Measurements from ENCODE around the gene UNK. TPM values are rescaled to one million over a fixed set of nuclear protein-coding genes. Genes with fewer than 3 reads are reported as not detected.

Gene UNK
- polyA plus RNA-seq, 2 donors = 18.2 to 26.3 TPM

- Histone ChIP-seq H3K27ac (ENCODE audit: low read depth in 2 of 2, low read length in 1 of 2) (no peak overlapping the region), H3K36me3 (ENCODE audit: control insufficient read depth in 2 of 2, insufficient read depth in 2 of 2, low read length in 1 of 2) (peaks cover 13 to 68% of the 10 kb centered on the region in 2 donors), H3K9me3 (ENCODE audit: control insufficient read depth in 2 of 2, insufficient read depth in 1 of 2, low read depth in 1 of 2, low read length in 1 of 2) (no peaks in the 10 kb centered on the region), H3K27me3 (ENCODE audit: control insufficient read depth in 1 of 2, insufficient read depth in 2 of 2, low read length in 2 of 2) (no peaks in the 10 kb centered on the region), H3K4me1 (ENCODE audit: control insufficient read depth in 2 of 2, insufficient read depth in 2 of 2, low read length in 1 of 2) (peaks cover 0 to 5% of the 10 kb centered on the region in 2 donors), H3K4me3 (ENCODE audit: low read depth in 1 of 2, low read length in 2 of 2) (no peak overlapping the region)
- 89 to 91% methylated on average over 7 of the region's 7 CpGs for WGBS, 2 donors
Measured at GRCh38 chr17:75819116-75819515, 34.5 kb downstream of the UNK start.

- 78 to 80% methylated on average over 15 to 16 of the region's 16 CpGs for WGBS, 2 donors
- Histone ChIP-seq H3K27ac (ENCODE audit: low read depth in 2 of 2, low read length in 1 of 2) (no peak overlapping the region), H3K9me3 (ENCODE audit: control insufficient read depth in 2 of 2, insufficient read depth in 1 of 2, low read depth in 1 of 2, low read length in 1 of 2) (no peaks in the 10 kb centered on the region), H3K36me3 (ENCODE audit: control insufficient read depth in 2 of 2, insufficient read depth in 2 of 2, low read length in 1 of 2) (peaks cover 13 to 67% of the 10 kb centered on the region in 2 donors), H3K4me1 (ENCODE audit: control insufficient read depth in 2 of 2, insufficient read depth in 2 of 2, low read length in 1 of 2) (peaks cover 0 to 5% of the 10 kb centered on the region in 2 donors), H3K4me3 (ENCODE audit: low read depth in 1 of 2, low read length in 2 of 2) (no peak overlapping the region), H3K27me3 (ENCODE audit: control insufficient read depth in 1 of 2, insufficient read depth in 2 of 2, low read length in 2 of 2) (no peaks in the 10 kb centered on the region)
Measured at GRCh38 chr17:75819678-75820077, 35.1 kb downstream of the UNK start.

- Histone ChIP-seq H3K36me3 (ENCODE audit: control insufficient read depth in 2 of 2, insufficient read depth in 2 of 2, low read length in 1 of 2) (peaks cover 13 to 61% of the 10 kb centered on the region in 2 donors), H3K9me3 (ENCODE audit: control insufficient read depth in 2 of 2, insufficient read depth in 1 of 2, low read depth in 1 of 2, low read length in 1 of 2) (no peaks in the 10 kb centered on the region), H3K27ac (ENCODE audit: low read depth in 2 of 2, low read length in 1 of 2) (no peak overlapping the region), H3K27me3 (ENCODE audit: control insufficient read depth in 1 of 2, insufficient read depth in 2 of 2, low read length in 2 of 2) (no peaks in the 10 kb centered on the region), H3K4me3 (ENCODE audit: low read depth in 1 of 2, low read length in 2 of 2) (no peak overlapping the region), H3K4me1 (ENCODE audit: control insufficient read depth in 2 of 2, insufficient read depth in 2 of 2, low read length in 1 of 2) (no peaks in the 10 kb centered on the region)
- WGBS, 2 donors = 86 to 88% methylated on average over 21 of the region's 21 CpGs
Measured at GRCh38 chr17:75820094-75821080, 35.8 kb downstream of the UNK start.

GRCh38 chr17:75821552-75821951 is 36.9 kb downstream of the UNK start:
- Histone ChIP-seq H3K4me1 (ENCODE audit: control insufficient read depth in 2 of 2, insufficient read depth in 2 of 2, low read length in 1 of 2) (no peaks in the 10 kb centered on the region), H3K4me3 (ENCODE audit: low read depth in 1 of 2, low read length in 2 of 2) (no peak overlapping the region), H3K27me3 (ENCODE audit: control insufficient read depth in 1 of 2, insufficient read depth in 2 of 2, low read length in 2 of 2) (no peaks in the 10 kb centered on the region), H3K9me3 (ENCODE audit: control insufficient read depth in 2 of 2, insufficient read depth in 1 of 2, low read depth in 1 of 2, low read length in 1 of 2) (no peaks in the 10 kb centered on the region), H3K27ac (ENCODE audit: low read depth in 2 of 2, low read length in 1 of 2) (no peak overlapping the region), H3K36me3 (ENCODE audit: control insufficient read depth in 2 of 2, insufficient read depth in 2 of 2, low read length in 1 of 2) (peaks cover 16 to 58% of the 10 kb centered on the region in 2 donors)
- 92 to 94% methylated on average over 7 of the region's 7 CpGs for whole genome bisulfite sequencing, 2 donors

GRCh38 chr17:75822119-75822799 is 37.7 kb downstream of the UNK start:
- Histone ChIP-seq H3K4me3 (ENCODE audit: low read depth in 1 of 2, low read length in 2 of 2) (no peak overlapping the region), H3K36me3 (ENCODE audit: control insufficient read depth in 2 of 2, insufficient read depth in 2 of 2, low read length in 1 of 2) (peaks cover 16 to 51% of the 10 kb centered on the region in 2 donors), H3K4me1 (ENCODE audit: control insufficient read depth in 2 of 2, insufficient read depth in 2 of 2, low read length in 1 of 2) (peaks cover 0 to 3% of the 10 kb centered on the region in 2 donors), H3K9me3 (ENCODE audit: control insufficient read depth in 2 of 2, insufficient read depth in 1 of 2, low read depth in 1 of 2, low read length in 1 of 2) (no peaks in the 10 kb centered on the region), H3K27me3 (ENCODE audit: control insufficient read depth in 1 of 2, insufficient read depth in 2 of 2, low read length in 2 of 2) (no peaks in the 10 kb centered on the region), H3K27ac (ENCODE audit: low read depth in 2 of 2, low read length in 1 of 2) (peak overlapping the region in 1 of 2 donors; percentile 1)
- 32 to 51% methylated on average over 18 of the region's 18 CpGs for WGBS, 2 donors

- no peaks in the 10 kb centered on the region for H3K27me3 ChIP-seq (ENCODE audit: control insufficient read depth in 1 of 2, insufficient read depth in 2 of 2, low read length in 2 of 2)
- peak overlapping the region in 1 of 2 donors; percentile 1 for H3K27ac ChIP-seq (ENCODE audit: low read depth in 2 of 2, low read length in 1 of 2)
- no peak overlapping the region for H3K4me3 ChIP-seq (ENCODE audit: low read depth in 1 of 2, low read length in 2 of 2)
- H3K4me1 ChIP-seq (ENCODE audit: control insufficient read depth in 2 of 2, insufficient read depth in 2 of 2, low read length in 1 of 2) = peaks cover 3 to 8% of the 10 kb centered on the region in 2 donors
- WGBS, 2 donors = 50 to 70% methylated on average over 3 of the region's 3 CpGs
- no peaks in the 10 kb centered on the region for H3K9me3 ChIP-seq (ENCODE audit: control insufficient read depth in 2 of 2, insufficient read depth in 1 of 2, low read depth in 1 of 2, low read length in 1 of 2)
- H3K36me3 ChIP-seq (ENCODE audit: control insufficient read depth in 2 of 2, insufficient read depth in 2 of 2, low read length in 1 of 2) = peaks cover 12 to 47% of the 10 kb centered on the region in 2 donors
Measured at GRCh38 chr17:75822800-75823166, 38.2 kb downstream of the UNK start.

GRCh38 chr17:75823257-75824041 is 38.8 kb downstream of the UNK start:
- Histone ChIP-seq H3K27ac (ENCODE audit: low read depth in 2 of 2, low read length in 1 of 2) (no peak overlapping the region), H3K36me3 (ENCODE audit: control insufficient read depth in 2 of 2, insufficient read depth in 2 of 2, low read length in 1 of 2) (peaks cover 10 to 41% of the 10 kb centered on the region in 2 donors), H3K4me3 (ENCODE audit: low read depth in 1 of 2, low read length in 2 of 2) (no peak overlapping the region), H3K4me1 (ENCODE audit: control insufficient read depth in 2 of 2, insufficient read depth in 2 of 2, low read length in 1 of 2) (peaks cover 3 to 11% of the 10 kb centered on the region in 2 donors), H3K27me3 (ENCODE audit: control insufficient read depth in 1 of 2, insufficient read depth in 2 of 2, low read length in 2 of 2) (no peaks in the 10 kb centered on the region), H3K9me3 (ENCODE audit: control insufficient read depth in 2 of 2, insufficient read depth in 1 of 2, low read depth in 1 of 2, low read length in 1 of 2) (no peaks in the 10 kb centered on the region)
- 86 to 89% methylated on average over 28 of the region's 28 CpGs for whole genome bisulfite sequencing, 2 donors

- H3K27me3 ChIP-seq (ENCODE audit: control insufficient read depth in 1 of 2, insufficient read depth in 2 of 2, low read length in 2 of 2) = no peaks in the 10 kb centered on the region
- WGBS, 2 donors = 90% methylated on average over 13 of the region's 13 CpGs
- peaks cover 10 to 38% of the 10 kb centered on the region in 2 donors for H3K36me3 ChIP-seq (ENCODE audit: control insufficient read depth in 2 of 2, insufficient read depth in 2 of 2, low read length in 1 of 2)
- peaks cover 3 to 11% of the 10 kb centered on the region in 2 donors for H3K4me1 ChIP-seq (ENCODE audit: control insufficient read depth in 2 of 2, insufficient read depth in 2 of 2, low read length in 1 of 2)
- H3K9me3 ChIP-seq (ENCODE audit: control insufficient read depth in 2 of 2, insufficient read depth in 1 of 2, low read depth in 1 of 2, low read length in 1 of 2) = no peaks in the 10 kb centered on the region
- H3K27ac ChIP-seq (ENCODE audit: low read depth in 2 of 2, low read length in 1 of 2) = no peak overlapping the region
- no peak overlapping the region for H3K4me3 ChIP-seq (ENCODE audit: low read depth in 1 of 2, low read length in 2 of 2)
Measured at GRCh38 chr17:75824050-75824552, 39.5 kb downstream of the UNK start.

GRCh38 chr17:75824666-75825065 is 40.1 kb downstream of the UNK start:
- Histone ChIP-seq H3K27ac (ENCODE audit: low read depth in 2 of 2, low read length in 1 of 2) (no peak overlapping the region), H3K9me3 (ENCODE audit: control insufficient read depth in 2 of 2, insufficient read depth in 1 of 2, low read depth in 1 of 2, low read length in 1 of 2) (no peaks in the 10 kb centered on the region), H3K36me3 (ENCODE audit: control insufficient read depth in 2 of 2, insufficient read depth in 2 of 2, low read length in 1 of 2) (peaks cover 8 to 32% of the 10 kb centered on the region in 2 donors), H3K27me3 (ENCODE audit: control insufficient read depth in 1 of 2, insufficient read depth in 2 of 2, low read length in 2 of 2) (no peaks in the 10 kb centered on the region), H3K4me1 (ENCODE audit: control insufficient read depth in 2 of 2, insufficient read depth in 2 of 2, low read length in 1 of 2) (peaks cover 3 to 11% of the 10 kb centered on the region in 2 donors), H3K4me3 (ENCODE audit: low read depth in 1 of 2, low read length in 2 of 2) (no peak overlapping the region)
- 53 to 67% methylated on average over 2 of the region's 2 CpGs for WGBS, 2 donors

Measured in esophagus (tissue), 2 donors.